Fibroblast of lung (primary cell): Measurements from ENCODE around the gene PPIP5K2. TPM values are rescaled to one million over a fixed set of nuclear protein-coding genes. Genes with fewer than 3 reads are reported as not detected.
"Not testable (repeated sequence)": the region's sequence is repeated elsewhere in the genome, so short reads cannot be mapped to it uniquely, and the experiment has no call there.

ENCODE experiments used
- DNase-seq, 2 donors: peaks; one replicate each; pipeline versions ENCODE4 v3.0.0 to v3.0.0-alpha.2; 2010; ENCODE audit warnings: low read depth in 2 of 2
- H2AFZ ChIP-seq: 2 replicates; pipeline ENCODE4 v1.5.1; 2012; ENCODE audit warnings: low read length, control low read depth, inconsistent platforms
- H3K27ac ChIP-seq: 2 replicates; pipeline ENCODE4 v1.5.1; 2011; ENCODE audit warnings: low read length, control low read depth; ENCODE audit not compliant: insufficient read depth
- H3K27me3 ChIP-seq: 2 replicates; pipeline ENCODE4 v1.5.1; 2011; ENCODE audit warnings: mild to moderate bottlenecking, low read length; ENCODE audit not compliant: control insufficient read depth, insufficient read depth
- H3K36me3 ChIP-seq: 2 replicates; pipeline ENCODE4 v1.5.1; 2011; ENCODE audit warnings: low read length; ENCODE audit not compliant: control insufficient read depth, insufficient read depth
- H3K4me1 ChIP-seq: 2 replicates; pipeline ENCODE4 v1.5.1; 2011; ENCODE audit warnings: low read length; ENCODE audit not compliant: control insufficient read depth, insufficient read depth; ENCODE audit errors: extremely low read depth
- H3K4me2 ChIP-seq: 2 replicates; pipeline ENCODE4 v1.5.1; 2011; ENCODE audit warnings: low read length, control low read depth; ENCODE audit not compliant: insufficient read depth; ENCODE audit errors: extremely low read depth
- H3K4me3 ChIP-seq, 4 experiments: fragments of 200-600 bp in 1 of 4; sonication (generic) in 1 of 4; replicated peaks in 1 of 4; 2 replicates each; pipeline ENCODE4 v1.5.1; 2011 to 2016; ENCODE audit warnings: low read length in 4 of 4, low read depth in 3 of 4, mild to moderate bottlenecking in 3 of 4, control low read depth in 2 of 4, inconsistent platforms in 1 of 4, mixed read lengths in 1 of 4; ENCODE audit not compliant: insufficient read depth in 1 of 4; ENCODE audit errors: control extremely low read depth in 1 of 4
- H3K79me2 ChIP-seq: 2 replicates; pipeline ENCODE4 v1.5.1; 2012; ENCODE audit warnings: mild to moderate bottlenecking, low read length, inconsistent platforms; ENCODE audit not compliant: control insufficient read depth, insufficient read depth
- H3K9ac ChIP-seq: 2 replicates; pipeline ENCODE4 v1.5.1; 2011; ENCODE audit warnings: mild to moderate bottlenecking, low read length, control low read depth; ENCODE audit not compliant: insufficient read depth
- H3K9me3 ChIP-seq: 2 replicates; pipeline ENCODE4 v1.5.1; 2012; ENCODE audit warnings: low read depth, low read length; ENCODE audit not compliant: control insufficient read depth, insufficient read depth
- H4K20me1 ChIP-seq: 2 replicates; pipeline ENCODE4 v1.5.1; 2011; ENCODE audit warnings: low read length; ENCODE audit not compliant: control insufficient read depth, insufficient read depth; ENCODE audit errors: extremely low read depth
- EZH2 ChIP-seq: IDR thresholded peaks from 2 replicates; pipeline ENCODE4 v1.5.1; 2012; ENCODE audit warnings: low read length, control low read depth, mild to moderate bottlenecking; ENCODE audit errors: missing control alignments
- polyA plus RNA-seq, 2 donors: library from polyadenylated mRNA; depleted of rRNA in 1 of 2; stranded (reverse) in 1 of 2; unstranded in 1 of 2; fragments of >200 nt; gene quantifications; 2 replicates each; pipeline ENCODE4 v1.2.1, GENCODE V29; 2011 to 2012; ENCODE audit warnings: missing spikeins in 1 of 2
- total RNA-seq: library from RNA; depleted of rRNA; stranded (reverse); fragments of >200 nt; gene quantifications from 2 replicates; pipeline ENCODE4 v1.2.1, GENCODE V29; 2014
- TF ChIP-seq, protein P1 (sequence below), 2 donors: IDR thresholded peaks in 1 of 2; conservative IDR thresholded peaks in 1 of 2; 1 replicate in 1 of 2; 2 replicates in 1 of 2; pipeline ENCODE4 v1.5.1; 2011 to 2012; ENCODE audit warnings: low read length in 2 of 2, control low read depth in 1 of 2, inconsistent platforms in 1 of 2, low read depth in 1 of 2, mild to moderate bottlenecking in 1 of 2

The PPIP5K2 gene
- total and polyA plus RNA-seq, 2 donors (not counting 1 experiment from before 2014, with no cell fraction given) = 42.1 to 49.3 TPM

DNA sequence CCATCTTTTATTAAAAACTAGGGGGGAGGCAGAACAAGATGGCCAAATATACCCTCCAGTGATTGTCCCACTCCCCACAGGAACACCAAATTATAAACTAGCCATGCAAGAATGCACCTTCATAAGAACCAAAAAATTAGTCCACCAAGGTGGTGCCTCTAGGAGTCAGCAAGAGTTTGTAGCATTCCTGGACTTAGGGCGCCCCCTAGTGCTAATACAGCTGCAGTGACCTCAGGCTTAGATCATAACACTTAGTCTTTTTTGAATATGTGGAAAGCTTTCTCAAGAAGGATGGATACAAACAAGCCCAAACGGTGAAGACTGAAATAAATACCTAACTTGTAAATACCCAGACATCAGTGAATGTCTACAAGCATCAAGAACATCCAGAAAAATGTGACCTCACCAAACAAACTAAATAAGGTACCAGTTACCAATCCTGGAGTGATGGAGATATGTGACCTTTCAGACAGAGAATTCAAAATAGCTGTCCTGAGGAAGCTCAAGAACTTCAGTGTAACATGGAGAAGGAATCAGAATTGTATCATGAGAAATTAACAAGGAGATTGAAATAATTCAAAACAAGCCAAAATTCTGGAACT lies 19.3 kb downstream of the PPIP5K2 start:
- no peaks in the 10 kb centered on the region for H3K36me3 ChIP-seq
- no peaks in the 10 kb centered on the region for H4K20me1 ChIP-seq
- H3K4me2 ChIP-seq = no peak overlapping the region
- no peak overlapping the region for H2AFZ ChIP-seq
- no peaks in the 10 kb centered on the region for H3K79me2 ChIP-seq
- DNase-seq = peak; percentile 55 to 78
- no peaks in the 10 kb centered on the region for H3K27me3 ChIP-seq
- H3K4me1 ChIP-seq = no peaks in the 10 kb centered on the region
- H3K27ac ChIP-seq = no peak overlapping the region
- TF ChIP-seq EZH2 = no peak
- TF ChIP-seq, protein P1, sequence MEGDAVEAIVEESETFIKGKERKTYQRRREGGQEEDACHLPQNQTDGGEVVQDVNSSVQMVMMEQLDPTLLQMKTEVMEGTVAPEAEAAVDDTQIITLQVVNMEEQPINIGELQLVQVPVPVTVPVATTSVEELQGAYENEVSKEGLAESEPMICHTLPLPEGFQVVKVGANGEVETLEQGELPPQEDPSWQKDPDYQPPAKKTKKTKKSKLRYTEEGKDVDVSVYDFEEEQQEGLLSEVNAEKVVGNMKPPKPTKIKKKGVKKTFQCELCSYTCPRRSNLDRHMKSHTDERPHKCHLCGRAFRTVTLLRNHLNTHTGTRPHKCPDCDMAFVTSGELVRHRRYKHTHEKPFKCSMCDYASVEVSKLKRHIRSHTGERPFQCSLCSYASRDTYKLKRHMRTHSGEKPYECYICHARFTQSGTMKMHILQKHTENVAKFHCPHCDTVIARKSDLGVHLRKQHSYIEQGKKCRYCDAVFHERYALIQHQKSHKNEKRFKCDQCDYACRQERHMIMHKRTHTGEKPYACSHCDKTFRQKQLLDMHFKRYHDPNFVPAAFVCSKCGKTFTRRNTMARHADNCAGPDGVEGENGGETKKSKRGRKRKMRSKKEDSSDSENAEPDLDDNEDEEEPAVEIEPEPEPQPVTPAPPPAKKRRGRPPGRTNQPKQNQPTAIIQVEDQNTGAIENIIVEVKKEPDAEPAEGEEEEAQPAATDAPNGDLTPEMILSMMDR (conservative IDR thresholded peaks at IDR 0.05 in 1 of 2, IDR thresholded peaks at IDR 0.05 in 1 of 2; ENCODE audit: low read depth in 1 of 2, low read length in 2 of 2) = peak; percentile 94 to 95
- H3K9me3 ChIP-seq = no peaks in the 10 kb centered on the region
- H3K4me3 ChIP-seq = no peak overlapping the region
- no peak overlapping the region for H3K9ac ChIP-seq

- not testable (repeated sequence) for H3K27ac ChIP-seq, H3K36me3 ChIP-seq, DNase-seq, H4K20me1 ChIP-seq, H3K4me3 ChIP-seq, H3K79me2 ChIP-seq, H3K9me3 ChIP-seq, H3K9ac ChIP-seq, H3K27me3 ChIP-seq, H3K4me1 ChIP-seq, H3K4me2 ChIP-seq, H2AFZ ChIP-seq
Measured at GRCh38 chr5:103142132-103142531, 22.0 kb downstream of the PPIP5K2 start.

DNA sequence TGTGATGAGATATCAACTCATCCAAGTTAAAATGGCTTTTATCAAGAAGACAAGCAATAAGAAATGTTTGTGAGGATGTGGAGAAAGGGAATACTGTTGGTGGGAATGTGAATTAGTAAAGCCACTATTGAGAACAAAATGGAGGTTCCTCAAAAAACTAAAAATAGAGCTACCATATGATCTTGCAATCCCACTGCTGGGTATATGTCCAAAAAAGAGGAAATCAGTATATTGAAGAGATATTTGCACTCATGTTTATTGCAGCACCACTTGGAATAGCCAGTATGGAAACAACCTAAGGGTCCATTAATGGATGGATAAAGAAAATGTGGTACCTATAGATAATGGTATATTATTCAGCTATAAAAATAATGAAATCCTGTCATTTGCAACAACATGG lies 25.1 kb downstream of the PPIP5K2 start:
- H3K27ac ChIP-seq = no peak overlapping the region
- H3K79me2 ChIP-seq = no peaks in the 10 kb centered on the region
- no peaks in the 10 kb centered on the region for H3K4me1 ChIP-seq
- H3K4me2 ChIP-seq = no peak overlapping the region
- H3K4me3 ChIP-seq = no peak overlapping the region
- no peak overlapping the region for H2AFZ ChIP-seq
- TF ChIP-seq EZH2 = no peak
- TF ChIP-seq, protein P1 (conservative IDR thresholded peaks at IDR 0.05 in 1 of 2, IDR thresholded peaks at IDR 0.05 in 1 of 2; ENCODE audit: low read depth in 1 of 2, low read length in 2 of 2) = no peak
- no peak for DNase-seq
- H3K9me3 ChIP-seq = no peaks in the 10 kb centered on the region
- H3K27me3 ChIP-seq = no peaks in the 10 kb centered on the region
- H4K20me1 ChIP-seq = no peaks in the 10 kb centered on the region
- H3K9ac ChIP-seq = no peak overlapping the region
- no peaks in the 10 kb centered on the region for H3K36me3 ChIP-seq
